Hematopoietic multipotent progenitor cell treated with erythropoietin and hydrocortisone succinate and interleukin-3 and kit ligand, for 8 days (in vitro differentiated cells): ENCODE data around the gene C12orf43.

ENCODE experiments used
- DNase-seq: peaks from one replicate; pipeline ENCODE4 v3.0.0-alpha.2; 2015

C12orf43 gene

GRCh38 chr12:120997448-120997847 lies 18.8 kb downstream of the C12orf43 start:
- no peak for DNase-seq

GRCh38 chr12:120996133-120996746 lies 20.0 kb downstream of the C12orf43 start:
- DNase-seq: no peak

- DNase-seq: no peak
These were observed 21.5 kb downstream of the C12orf43 start for GRCh38 chr12:120994589-120995337.

GRCh38 chr12:120994059-120994458 lies 22.2 kb downstream of the C12orf43 start:
- no peak for DNase-seq

GRCh38 chr12:120993496-120993895 lies 22.8 kb downstream of the C12orf43 start:
- no peak for DNase-seq

GRCh38 chr12:120992989-120993388 lies 23.3 kb downstream of the C12orf43 start:
- DNase-seq: no peak

- DNase-seq: no peak
These were observed 24.3 kb downstream of the C12orf43 start for GRCh38 chr12:120991965-120992364.

- DNase-seq: no peak
These were observed 25.7 kb downstream of the C12orf43 start for GRCh38 chr12:120990487-120991055.

- no peak for DNase-seq
These were observed 26.6 kb downstream of the C12orf43 start for GRCh38 chr12:120989687-120990086.

- DNase-seq: no peak
These were observed 27.6 kb downstream of the C12orf43 start for GRCh38 chr12:120988658-120989057.

- DNase-seq: no peak
These were observed 28.1 kb downstream of the C12orf43 start for GRCh38 chr12:120988234-120988633.

- DNase-seq: no peak
These were observed 31.9 kb downstream of the C12orf43 start for GRCh38 chr12:120984351-120984898.

GRCh38 chr12:120983759-120984158 lies 32.5 kb downstream of the C12orf43 start:
- no peak for DNase-seq

- DNase-seq: no peak
These were observed 33.6 kb downstream of the C12orf43 start for GRCh38 chr12:120982659-120983058.

- no peak for DNase-seq
These were observed 34.8 kb downstream of the C12orf43 start for GRCh38 chr12:120981407-120981941.

GRCh38 chr12:120980800-120981368 lies 35.4 kb downstream of the C12orf43 start:
- no peak for DNase-seq

- no peak for DNase-seq
These were observed 36.2 kb downstream of the C12orf43 start for GRCh38 chr12:120979862-120980696.

GRCh38 chr12:120979220-120979861 lies 36.9 kb downstream of the C12orf43 start:
- DNase-seq: no peak

GRCh38 chr12:120978296-120979219 lies 37.7 kb downstream of the C12orf43 start, which contains the start of gene HNF1A:
Gene HNF1A, plus strand, starts transcription at chr12:120978543. Its CDS starts 226 bp downstream, at chr12:120978769.
- DNase-seq: no peak

GRCh38 chr12:120977531-120978295 lies 38.6 kb downstream of the C12orf43 start:
- no peak for DNase-seq
